Stomach (tissue), 9 donors: ENCODE data around the gene SRMS. TPM values are rescaled to one million over a fixed set of nuclear protein-coding genes. Genes with fewer than 3 reads are reported as not detected.
A peak's percentile ranks its signal among the peaks of the same experiment; 100 is the strongest.

ENCODE experiments used
- DNase-seq, 2 donors: peaks; one replicate each; pipeline versions ENCODE4 v3.0.0 to v3.0.0-alpha.2; 2013 to 2019
- H3K27ac ChIP-seq, 5 donors: fragments of 200-600 bp in 4 of 5; sonication (generic) in 4 of 5; one replicate each; pipeline ENCODE4 v1.5.1; 2013 to 2019; ENCODE audit warnings: mild to moderate bottlenecking in 1 of 5, moderate library complexity in 1 of 5
- H3K27me3 ChIP-seq, 3 donors: fragments of 200-600 bp; sonication (generic); one replicate each; pipeline ENCODE4 v1.5.1; 2017 to 2019; ENCODE audit warnings: mixed run types in 1 of 3
- H3K36me3 ChIP-seq, 4 donors: fragments of 200-600 bp; sonication (generic); 1 replicate in 3 of 4; 2 replicates in 1 of 4; pipeline ENCODE4 v1.5.1; 2016 to 2019
- H3K4me1 ChIP-seq, 4 donors: fragments of 200-600 bp; sonication (generic); one replicate each; pipeline ENCODE4 v1.5.1; 2016 to 2019
- H3K4me3 ChIP-seq, 4 donors: fragments of 200-600 bp; sonication (generic) in 3 of 4; one replicate each; pipeline ENCODE4 v1.5.1; 2016 to 2019; ENCODE audit warnings: mild to moderate bottlenecking in 1 of 4
- H3K9me3 ChIP-seq, 4 donors: fragments of 200-600 bp; sonication (generic); one replicate each; pipeline ENCODE4 v1.5.1; 2016 to 2019
- EP300 ChIP-seq: sonication (generic); formaldehyde crosslinking; IDR thresholded peaks from one replicate; pipeline ENCODE4 v1.6.1; 2017; ENCODE audit warnings: antibody characterized with exemption
- POLR2A ChIP-seq, 4 donors: fragments of 450-650 bp; IDR thresholded peaks; one replicate each; pipeline ENCODE4 v1.6.1; 2016; ENCODE audit warnings: antibody characterized with exemption in 4 of 4, control low read depth in 2 of 4, mild to moderate bottlenecking in 1 of 4, moderate library complexity in 1 of 4
- POLR2AphosphoS5 ChIP-seq, 3 donors: sonication (generic); formaldehyde crosslinking; IDR thresholded peaks; one replicate each; pipeline ENCODE4 v1.6.1; 2016; ENCODE audit warnings: antibody characterized with exemption in 3 of 3
- WGBS, 5 donors: extraction: QIAGEN DNeasy Blood & Tissue Kit in 3 of 5; methylation state at CpG; one replicate each; pipeline versions ENCODE4 v1.1.5 to v1.1.7; 2013 to 2018; 5-methylcytosine and 5-hydroxymethylcytosine counted together
- intact Hi-C: fragments of 100-400 bp; cut with DNase I; formaldehyde crosslinking; loops from one replicate; pipeline ENCODE4 v1.15.1; 2023; ENCODE audit warnings: low total_unique reads
- polyA plus RNA-seq, 3 donors: library from polyadenylated mRNA; stranded (reverse); fragments of 200-250 nt; gene quantifications; one replicate each; pipeline ENCODE4 v1.2.3, GENCODE V29; 2013
- total RNA-seq, 5 donors: library from RNA; depleted of rRNA; stranded (reverse); fragments of >200 nt; gene quantifications; one replicate each; pipeline versions ENCODE4 v1.1.0 to v1.2.3, GENCODE V29; 2014 to 2016
- TF ChIP-seq, protein P1 (sequence below), 7 experiments: fragments of 450-650 bp in 4 of 7; fragments of 200-600 bp in 3 of 7; sonication (generic) in 3 of 7; IDR thresholded peaks; one replicate each; pipeline ENCODE4 v1.5.1; 2016 to 2019; ENCODE audit warnings: antibody characterized with exemption in 7 of 7, control low read depth in 2 of 7, mild to moderate bottlenecking in 1 of 7
- donor health status: healthy with polysubstance abuse.
- donor health status: Bipolar disorder and iron deficiency.
- donor health status: healthy.

Gene SRMS
- total and polyA plus RNA-seq, 8 donors = 0.87 to 3.5 (median 2.1) TPM; not detected in 5

DNA sequence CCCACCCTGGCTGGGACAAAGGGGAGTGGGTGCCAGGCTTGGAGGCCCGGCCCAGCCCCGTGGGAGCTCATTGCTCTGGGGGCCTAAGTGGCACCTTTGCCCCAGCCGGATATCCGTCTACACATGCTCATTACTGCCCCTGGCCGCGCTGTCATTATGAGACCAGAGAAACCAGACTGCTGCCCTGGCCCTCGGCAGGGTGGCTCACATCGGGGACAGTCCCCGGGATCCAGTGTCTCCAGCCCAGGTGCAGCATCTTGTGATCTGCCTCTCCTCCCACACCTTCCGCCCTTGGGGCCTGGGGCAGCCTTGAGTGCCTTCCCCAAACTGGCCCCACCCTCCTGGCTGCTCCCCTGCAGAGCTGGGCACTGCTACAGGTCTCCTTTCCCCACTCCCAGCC, 4.9 kb downstream of the SRMS start:
- WGBS, 5 donors = 28 to 83% (median 76%) methylated on average over 9 to 10 of the region's 10 CpGs
- peaks cover 9 to 55% (median 26%) of the 10 kb centered on the region in 4 donors for H3K4me1 ChIP-seq
- intact Hi-C loops = no loop called here
- H3K27me3 ChIP-seq = peaks cover 0 to 44% (median 4%) of the 10 kb centered on the region in 3 donors
- H3K27ac ChIP-seq = peak overlapping the region in 4 of 5 donors; percentile 67 to 82 (median 77)
- peak overlapping the region in 2 of 4 donors; percentile 15 to 25 for H3K4me3 ChIP-seq
- TF ChIP-seq EP300 = no peak
- no peak for TF ChIP-seq POLR2AphosphoS5 (IDR thresholded peaks at IDR 0.05)
- TF ChIP-seq, protein P1, sequence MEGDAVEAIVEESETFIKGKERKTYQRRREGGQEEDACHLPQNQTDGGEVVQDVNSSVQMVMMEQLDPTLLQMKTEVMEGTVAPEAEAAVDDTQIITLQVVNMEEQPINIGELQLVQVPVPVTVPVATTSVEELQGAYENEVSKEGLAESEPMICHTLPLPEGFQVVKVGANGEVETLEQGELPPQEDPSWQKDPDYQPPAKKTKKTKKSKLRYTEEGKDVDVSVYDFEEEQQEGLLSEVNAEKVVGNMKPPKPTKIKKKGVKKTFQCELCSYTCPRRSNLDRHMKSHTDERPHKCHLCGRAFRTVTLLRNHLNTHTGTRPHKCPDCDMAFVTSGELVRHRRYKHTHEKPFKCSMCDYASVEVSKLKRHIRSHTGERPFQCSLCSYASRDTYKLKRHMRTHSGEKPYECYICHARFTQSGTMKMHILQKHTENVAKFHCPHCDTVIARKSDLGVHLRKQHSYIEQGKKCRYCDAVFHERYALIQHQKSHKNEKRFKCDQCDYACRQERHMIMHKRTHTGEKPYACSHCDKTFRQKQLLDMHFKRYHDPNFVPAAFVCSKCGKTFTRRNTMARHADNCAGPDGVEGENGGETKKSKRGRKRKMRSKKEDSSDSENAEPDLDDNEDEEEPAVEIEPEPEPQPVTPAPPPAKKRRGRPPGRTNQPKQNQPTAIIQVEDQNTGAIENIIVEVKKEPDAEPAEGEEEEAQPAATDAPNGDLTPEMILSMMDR (IDR thresholded peaks at IDR 0.05) = no peak
- no peak for DNase-seq
- no peaks in the 10 kb centered on the region for H3K9me3 ChIP-seq
- H3K36me3 ChIP-seq = no peaks in the 10 kb centered on the region

DNA sequence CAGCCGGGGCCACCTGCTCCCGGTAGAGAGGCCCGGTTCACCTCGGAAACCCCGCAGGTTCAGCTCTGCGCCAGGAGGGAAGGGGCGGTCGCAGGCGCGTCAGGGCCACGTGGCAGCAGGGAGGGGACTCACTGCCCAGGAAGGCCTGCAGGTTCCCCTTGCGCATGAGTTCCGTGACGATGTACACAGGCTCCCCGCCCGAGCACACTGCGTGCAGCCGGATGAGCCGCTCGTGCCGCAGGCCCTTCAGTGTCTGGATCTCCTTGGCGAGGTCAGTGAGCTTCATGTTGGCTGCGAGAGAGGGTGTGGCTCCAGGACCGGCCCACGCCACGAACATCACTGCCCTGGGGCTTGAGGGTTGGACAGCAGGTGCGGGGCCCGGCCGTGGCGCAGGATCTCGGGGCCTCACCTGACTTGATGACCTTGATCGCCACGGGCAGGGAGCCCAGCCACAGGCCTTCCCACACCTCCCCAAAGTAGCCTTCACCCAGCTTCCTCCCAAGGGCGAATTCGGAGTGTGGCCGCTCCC, 5.5 kb downstream of the SRMS start:
- no peaks in the 10 kb centered on the region for H3K36me3 ChIP-seq
- DNase-seq = peak; percentile 81 to 92
- intact Hi-C loops = no loop called here
- 31 to 81% (median 64%) methylated on average over 15 to 36 of the region's 36 CpGs for WGBS, 5 donors
- peak overlapping the region in 4 of 5 donors; percentile 67 to 82 (median 77) for H3K27ac ChIP-seq
- no peaks in the 10 kb centered on the region for H3K9me3 ChIP-seq
- H3K27me3 ChIP-seq = peaks cover 0 to 44% (median 0%) of the 10 kb centered on the region in 3 donors
- peaks cover 13 to 57% (median 32%) of the 10 kb centered on the region in 4 donors for H3K4me1 ChIP-seq
- peak overlapping the region in 2 of 4 donors; percentile 25 to 30 for H3K4me3 ChIP-seq
- TF ChIP-seq POLR2A (IDR thresholded peaks at IDR 0.05) = peak in 1 of 4 donors; percentile 40
- TF ChIP-seq, protein P1 (IDR thresholded peaks at IDR 0.05) = no peak
- peak in 1 of 3 donors; percentile 89 for TF ChIP-seq POLR2AphosphoS5 (IDR thresholded peaks at IDR 0.05)

DNA sequence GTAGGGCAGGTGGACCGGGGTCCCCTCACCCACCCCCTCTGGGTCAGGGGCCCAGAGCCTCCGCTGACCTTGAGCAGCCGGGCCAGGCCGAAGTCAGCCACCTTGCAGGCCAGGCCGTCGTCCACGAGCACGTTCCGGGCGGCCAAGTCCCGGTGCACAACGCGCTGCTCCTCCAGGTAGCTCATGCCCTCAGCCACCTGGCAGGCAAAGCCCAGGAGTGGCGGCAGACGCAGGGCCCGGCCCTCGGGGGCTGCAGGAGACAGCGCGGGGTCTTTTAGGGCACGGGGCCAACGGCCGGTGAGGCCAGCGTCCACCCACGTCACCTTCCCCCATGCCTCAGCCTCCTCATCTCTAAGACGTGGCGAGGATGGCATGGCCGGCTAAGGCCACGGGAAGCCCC, 6.2 kb downstream of the SRMS start:
- H3K9me3 ChIP-seq = no peaks in the 10 kb centered on the region
- peaks cover 20 to 64% (median 39%) of the 10 kb centered on the region in 4 donors for H3K4me1 ChIP-seq
- no peak for DNase-seq
- no peaks in the 10 kb centered on the region for H3K36me3 ChIP-seq
- peak overlapping the region in 2 of 4 donors; percentile 25 to 30 for H3K4me3 ChIP-seq
- peaks cover 0 to 44% (median 0%) of the 10 kb centered on the region in 3 donors for H3K27me3 ChIP-seq
- H3K27ac ChIP-seq = peak overlapping the region in 4 of 5 donors; percentile 67 to 82 (median 77)
- intact Hi-C loops = no loop called here
- 47 to 92% (median 75%) methylated on average over 9 to 28 of the region's 28 CpGs for WGBS, 5 donors
- TF ChIP-seq POLR2AphosphoS5 (IDR thresholded peaks at IDR 0.05) = no peak
- no peak for TF ChIP-seq EP300
- no peak for TF ChIP-seq POLR2A (IDR thresholded peaks at IDR 0.05)
- TF ChIP-seq, protein P1 (IDR thresholded peaks at IDR 0.05) = no peak

DNA sequence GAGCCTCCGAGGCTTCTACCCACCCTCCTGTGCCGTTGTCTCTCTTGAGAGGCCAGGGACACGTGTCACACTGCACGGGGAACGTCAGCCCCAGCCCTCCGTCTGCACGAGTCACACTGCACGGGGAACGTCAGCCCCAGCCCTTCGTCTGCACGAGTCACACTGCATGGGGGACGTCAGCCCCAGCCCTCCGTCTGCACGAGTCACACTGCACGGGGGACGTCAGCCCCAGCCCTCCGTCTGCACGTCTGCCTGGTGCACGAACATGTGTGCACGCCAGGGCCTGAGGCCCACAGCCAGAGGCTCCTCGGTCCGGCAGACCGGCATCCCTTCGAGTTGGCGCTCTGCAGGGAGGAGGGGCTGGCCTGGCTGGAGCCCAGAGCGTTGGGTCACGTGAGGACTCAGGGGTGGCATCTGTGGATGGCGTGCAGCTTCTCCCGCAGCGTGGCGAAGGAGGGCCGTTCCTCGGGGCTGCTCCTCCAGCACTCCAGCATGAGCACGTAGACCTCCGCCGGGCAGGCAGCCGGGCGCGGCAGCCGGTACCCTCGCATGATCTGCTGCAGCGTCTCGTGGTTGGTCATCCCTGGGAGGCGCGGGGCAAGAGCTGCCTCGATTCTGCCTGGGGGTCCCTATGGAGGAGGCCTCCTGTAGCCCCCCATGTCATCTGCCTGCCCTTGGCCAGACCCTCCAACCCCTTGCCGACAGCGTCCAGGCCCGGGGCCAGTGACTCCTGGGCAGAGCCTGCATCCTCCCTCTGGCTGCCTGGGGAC, 6.9 kb downstream of the SRMS start:
- peak overlapping the region in 2 of 4 donors; percentile 13 to 30 for H3K4me3 ChIP-seq
- TF ChIP-seq EP300 = no peak
- no peak for TF ChIP-seq POLR2A (IDR thresholded peaks at IDR 0.05)
- TF ChIP-seq POLR2AphosphoS5 (IDR thresholded peaks at IDR 0.05) = no peak
- peaks cover 20 to 67% (median 39%) of the 10 kb centered on the region in 4 donors for H3K4me1 ChIP-seq
- peak overlapping the region in 2 of 5 donors; percentile 90 for H3K27ac ChIP-seq
- no peaks in the 10 kb centered on the region for H3K36me3 ChIP-seq
- 41 to 75% (median 59%) methylated on average over 30 to 49 of the region's 49 CpGs for WGBS, 5 donors
- intact Hi-C loops = no loop called here
- peak; percentile 47 to 50 for DNase-seq
- peaks cover 0 to 42% (median 0%) of the 10 kb centered on the region in 3 donors for H3K27me3 ChIP-seq
- no peaks in the 10 kb centered on the region for H3K9me3 ChIP-seq
